Calu3 (cell line): ENCODE measurements around the gene SLC22A14. TPM values are rescaled to one million over a fixed set of nuclear protein-coding genes. Genes with fewer than 3 reads are reported as not detected.

ENCODE experiments used
- BruUV-seq: library from RNA; stranded (reverse); fragments of 400-500 nt; replicated peaks from 2 replicates; lab custom pipeline; 2021; lab: Mats Ljungman, UMichigan
- CTCF ChIA-PET: fragments of 300-600 bp; sonication (Branson Sonifier 250); formaldehyde crosslinking; loops from one replicate; lab custom pipeline; 2022; ENCODE audit warnings: antibody characterized with exemption; lab: Charles Lee
- DNase-seq: peaks from one replicate; pipeline ENCODE4 v3.0.0; 2022
- H3K27ac Mint-ChIP-seq: one replicate; pipeline ENCODE4 v1.8.0; 2022; ENCODE audit warnings: mixed read lengths; ENCODE audit not compliant: unreplicated experiment
- H3K27me3 Mint-ChIP-seq: one replicate; pipeline ENCODE4 v1.8.0; 2022; ENCODE audit warnings: mixed read lengths; ENCODE audit not compliant: unreplicated experiment
- H3K36me3 Mint-ChIP-seq: one replicate; pipeline ENCODE4 v1.8.0; 2022; ENCODE audit warnings: mild to moderate bottlenecking, moderate library complexity, mixed read lengths; ENCODE audit not compliant: insufficient read depth, unreplicated experiment
- H3K4me1 Mint-ChIP-seq: one replicate; pipeline ENCODE4 v1.8.0; 2022; ENCODE audit warnings: mild to moderate bottlenecking, low read depth, mixed read lengths; ENCODE audit not compliant: unreplicated experiment
- H3K4me3 Mint-ChIP-seq: one replicate; pipeline ENCODE4 v1.8.0; 2022; ENCODE audit warnings: mild to moderate bottlenecking, low read depth, moderate library complexity, mixed read lengths; ENCODE audit not compliant: unreplicated experiment
- H3K9me3 Mint-ChIP-seq: one replicate; pipeline ENCODE4 v1.8.0; 2022; ENCODE audit warnings: low read depth, mixed read lengths; ENCODE audit not compliant: unreplicated experiment
- intact Hi-C: fragments of 100-400 bp; cut with micrococcal nuclease; formaldehyde crosslinking; loops from one replicate; pipeline ENCODE4 v1.10.0; 2022; ENCODE audit not compliant: unreplicated experiment
- total RNA-seq: library from RNA; stranded (reverse); gene quantifications from 2 replicates; pipeline ENCODE4 v1.2.3, GENCODE V29; 2022
- TF ChIP-seq, protein P1 (sequence below): fragments of 200-600 bp; IDR thresholded peaks from one replicate; pipeline ENCODE4 v1.8.0; 2022; ENCODE audit warnings: antibody characterized with exemption; ENCODE audit not compliant: unreplicated experiment

The SLC22A14 gene
- total RNA-seq, 1 experiment from 2014 or later, result 1.8 TPM

GRCh38 chr3:38367779-38368178 lies 85.7 kb downstream of the SLC22A14 start:
- H3K9me3 Mint-ChIP-seq, result no peaks in the 10 kb centered on the region
- H3K36me3 Mint-ChIP-seq, result peaks cover 19% of the 10 kb centered on the region
- TF ChIP-seq, protein P1, sequence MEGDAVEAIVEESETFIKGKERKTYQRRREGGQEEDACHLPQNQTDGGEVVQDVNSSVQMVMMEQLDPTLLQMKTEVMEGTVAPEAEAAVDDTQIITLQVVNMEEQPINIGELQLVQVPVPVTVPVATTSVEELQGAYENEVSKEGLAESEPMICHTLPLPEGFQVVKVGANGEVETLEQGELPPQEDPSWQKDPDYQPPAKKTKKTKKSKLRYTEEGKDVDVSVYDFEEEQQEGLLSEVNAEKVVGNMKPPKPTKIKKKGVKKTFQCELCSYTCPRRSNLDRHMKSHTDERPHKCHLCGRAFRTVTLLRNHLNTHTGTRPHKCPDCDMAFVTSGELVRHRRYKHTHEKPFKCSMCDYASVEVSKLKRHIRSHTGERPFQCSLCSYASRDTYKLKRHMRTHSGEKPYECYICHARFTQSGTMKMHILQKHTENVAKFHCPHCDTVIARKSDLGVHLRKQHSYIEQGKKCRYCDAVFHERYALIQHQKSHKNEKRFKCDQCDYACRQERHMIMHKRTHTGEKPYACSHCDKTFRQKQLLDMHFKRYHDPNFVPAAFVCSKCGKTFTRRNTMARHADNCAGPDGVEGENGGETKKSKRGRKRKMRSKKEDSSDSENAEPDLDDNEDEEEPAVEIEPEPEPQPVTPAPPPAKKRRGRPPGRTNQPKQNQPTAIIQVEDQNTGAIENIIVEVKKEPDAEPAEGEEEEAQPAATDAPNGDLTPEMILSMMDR, result no peak
- H3K27me3 Mint-ChIP-seq, result no peaks in the 10 kb centered on the region
- BruUV-seq, result no TSS peak
- no peak for DNase-seq
- CTCF ChIA-PET, result no interaction called here
- H3K4me1 Mint-ChIP-seq, result no peaks in the 10 kb centered on the region
- H3K4me3 Mint-ChIP-seq, result no peak overlapping the region
- intact Hi-C loops, result no loop called here
- no peak overlapping the region for H3K27ac Mint-ChIP-seq

Other genes starting within 250 kb of the SLC22A14 start
- 0.28 and 0.78 TPM in 2 replicates for gene DLEC1, start 243.1 kb upstream of the SLC22A14 start, total RNA-seq
- 64.5 and 71.1 TPM in 2 replicates for gene ACAA1, start 145.2 kb upstream of the SLC22A14 start, total RNA-seq
- gene MYD88, start 143.6 kb upstream of the SLC22A14 start, total RNA-seq, result 35.2 and 44.2 TPM in 2 replicates
- gene OXSR1, start 116.8 kb upstream of the SLC22A14 start, total RNA-seq, result 49.5 and 50.4 TPM in 2 replicates
- 3.2 and 3.5 TPM in 2 replicates for gene SLC22A13, start 16.5 kb upstream of the SLC22A14 start, total RNA-seq
- 11.1 and 12.2 TPM in 2 replicates for gene XYLB, start 64.5 kb downstream of the SLC22A14 start, total RNA-seq
- gene ACVR2B, start 171.6 kb downstream of the SLC22A14 start, total RNA-seq, result 5.2 and 6.2 TPM in 2 replicates
- 11.2 and 13.2 TPM in 2 replicates for gene EXOG, start 214.0 kb downstream of the SLC22A14 start, total RNA-seq